NCI-H748 (cell line): Measurements from ENCODE around the gene ADCYAP1R1.

ENCODE experiments used
- DNase-seq: peaks from one replicate; lab custom pipeline; 2025; ENCODE audit not compliant: unreplicated experiment; lab: John Stamatoyannopoulos, UW

Gene ADCYAP1R1

GRCh38 chr7:31066516-31067130 is 14.5 kb downstream of the ADCYAP1R1 start:
- DNase-seq: no peak

- DNase-seq: no peak
Measured at GRCh38 chr7:31067491-31067890, 15.4 kb downstream of the ADCYAP1R1 start.

- DNase-seq: no peak
Measured at GRCh38 chr7:31068006-31068675, 16.0 kb downstream of the ADCYAP1R1 start.

GRCh38 chr7:31069860-31070555 is 17.9 kb downstream of the ADCYAP1R1 start:
- no peak for DNase-seq

- no peak for DNase-seq
Measured at GRCh38 chr7:31070991-31071644, 19.0 kb downstream of the ADCYAP1R1 start.

- no peak for DNase-seq
Measured at GRCh38 chr7:31071645-31072029, 19.5 kb downstream of the ADCYAP1R1 start.

GRCh38 chr7:31073326-31074119 is 21.4 kb downstream of the ADCYAP1R1 start:
- DNase-seq: no peak

GRCh38 chr7:31074120-31074383 is 21.9 kb downstream of the ADCYAP1R1 start:
- no peak for DNase-seq

- no peak for DNase-seq
Measured at GRCh38 chr7:31074403-31075085, 22.4 kb downstream of the ADCYAP1R1 start.

GRCh38 chr7:31075086-31075405 is 22.9 kb downstream of the ADCYAP1R1 start:
- DNase-seq: no peak

GRCh38 chr7:31076051-31076450 is 23.9 kb downstream of the ADCYAP1R1 start:
- no peak for DNase-seq

- DNase-seq: no peak
Measured at GRCh38 chr7:31076641-31077310, 24.7 kb downstream of the ADCYAP1R1 start.

GRCh38 chr7:31077484-31078362 is 25.6 kb downstream of the ADCYAP1R1 start:
- no peak for DNase-seq

- DNase-seq: no peak
Measured at GRCh38 chr7:31078363-31078990, 26.4 kb downstream of the ADCYAP1R1 start.

- no peak for DNase-seq
Measured at GRCh38 chr7:31079126-31079823, 27.2 kb downstream of the ADCYAP1R1 start.

GRCh38 chr7:31079824-31080511 is 27.9 kb downstream of the ADCYAP1R1 start:
- no peak for DNase-seq

- no peak for DNase-seq
Measured at GRCh38 chr7:31080763-31081162, 28.7 kb downstream of the ADCYAP1R1 start.

GRCh38 chr7:31082017-31082416 is 29.9 kb downstream of the ADCYAP1R1 start:
- DNase-seq: no peak
